Uterus (tissue), 4 donors: ENCODE data around the gene JPH4. TPM values are rescaled to one million over a fixed set of nuclear protein-coding genes. Genes with fewer than 3 reads are reported as not detected.

Source experiments
- DNase-seq, 2 donors: peaks; one replicate each; pipeline ENCODE4 v3.0.0-alpha.2; 2019 to 2020
- H3K27ac ChIP-seq, 2 donors: fragments of 200-600 bp; sonication (generic); 1 replicate in 1 of 2; 2 replicates in 1 of 2; pipeline ENCODE4 v1.5.1; 2016 to 2018
- H3K27me3 ChIP-seq, 2 donors: fragments of 200-600 bp; sonication (generic); one replicate each; pipeline ENCODE4 v1.5.1; 2018 to 2019; ENCODE audit warnings: control low read depth in 1 of 2
- H3K36me3 ChIP-seq, 2 donors: fragments of 200-600 bp; sonication (generic); one replicate each; pipeline ENCODE4 v1.5.1; 2019; ENCODE audit warnings: control low read depth in 1 of 2
- H3K4me1 ChIP-seq, 2 donors: fragments of 200-600 bp; sonication (generic); one replicate each; pipeline ENCODE4 v1.5.1; 2018 to 2019; ENCODE audit warnings: control low read depth in 1 of 2
- H3K4me3 ChIP-seq, 2 donors: fragments of 200-600 bp; sonication (generic); 1 replicate in 1 of 2; 2 replicates in 1 of 2; pipeline ENCODE4 v1.5.1; 2018 to 2019; ENCODE audit warnings: mild to moderate bottlenecking in 1 of 2
- H3K9me3 ChIP-seq, 2 donors: fragments of 200-600 bp; sonication (generic); one replicate each; pipeline ENCODE4 v1.5.1; 2019; ENCODE audit warnings: control low read depth in 1 of 2
- POLR2A ChIP-seq, 2 donors: fragments of 450-650 bp; IDR thresholded peaks; one replicate each; pipeline ENCODE4 v1.6.1; 2016; ENCODE audit warnings: antibody characterized with exemption in 2 of 2, mild to moderate bottlenecking in 1 of 2, moderate library complexity in 1 of 2
- intact Hi-C: fragments of 100-400 bp; cut with DNase I; formaldehyde crosslinking; loops from one replicate; pipeline ENCODE4 v1.15.1; 2023; ENCODE audit warnings: low total_unique reads
- total RNA-seq, 4 donors: library from RNA; depleted of rRNA in 3 of 4; stranded (reverse); fragments of >200 nt in 3 of 4; gene quantifications; one replicate each; pipeline versions ENCODE4 v1.1.0 to v1.2.4, GENCODE V29; 2014 to 2023
- TF ChIP-seq, protein P1 (sequence below), 4 experiments: fragments of 200-600 bp in 2 of 4; fragments of 450-650 bp in 2 of 4; sonication (generic) in 2 of 4; IDR thresholded peaks; one replicate each; pipeline ENCODE4 v1.5.1; 2016 to 2019; ENCODE audit warnings: antibody characterized with exemption in 4 of 4, mild to moderate bottlenecking in 2 of 4, moderate library complexity in 1 of 4
- donor health status: DM: yes; HTN: yes; CAD: no.

The JPH4 gene
- total RNA-seq, 4 donors from 2014 or later: 2.4 to 49.2 (median 19.9) TPM

DNA sequence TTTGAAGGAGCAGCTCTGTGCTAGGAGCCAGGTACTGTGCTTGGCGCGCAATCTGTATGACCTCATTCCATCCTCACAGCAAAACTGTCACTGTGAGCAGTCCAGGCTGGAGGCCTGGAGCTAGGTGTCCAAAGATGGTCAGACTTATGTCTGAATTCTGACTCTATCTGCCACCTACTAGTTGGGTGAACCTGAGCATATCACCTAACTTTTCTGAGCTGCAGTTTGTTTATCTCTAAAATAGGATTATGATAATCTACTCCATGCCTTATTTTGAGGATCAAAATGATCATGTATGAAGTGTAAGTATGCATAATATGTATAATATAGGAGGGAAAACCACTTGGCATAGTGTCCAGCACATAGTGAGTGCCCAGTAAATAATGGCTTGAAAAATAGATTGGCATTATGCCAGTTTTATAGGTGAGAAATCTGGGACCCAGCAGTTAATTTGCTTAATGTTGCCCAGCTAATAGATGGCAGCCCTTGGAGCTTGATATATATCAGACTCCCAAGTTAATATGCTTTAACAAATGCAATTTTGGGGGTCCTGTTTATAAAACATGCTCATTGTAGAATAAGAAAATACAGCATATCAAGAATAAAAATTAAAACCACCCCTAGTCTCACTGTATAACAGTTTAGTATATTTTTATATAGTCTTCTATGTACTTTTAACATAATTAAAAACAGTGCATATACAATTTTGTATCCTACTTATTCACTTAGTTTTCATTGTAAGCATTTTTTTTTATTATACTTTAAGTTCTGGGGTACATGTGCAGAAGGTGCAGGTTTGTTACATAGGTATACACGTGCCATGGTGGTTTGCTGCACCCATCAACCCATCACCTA is 4.5 kb upstream of the JPH4 start:
- DNase-seq: no peak
- Histone ChIP-seq H3K4me1 (no peaks in the 10 kb centered on the region), H3K27ac (no peak overlapping the region), H3K9me3 (no peaks in the 10 kb centered on the region), H3K27me3 (no peaks in the 10 kb centered on the region), H3K4me3 (no peak overlapping the region), H3K36me3 (no peaks in the 10 kb centered on the region)
- TF ChIP-seq POLR2A (IDR thresholded peaks at IDR 0.05): no peak
- TF ChIP-seq, protein P1, sequence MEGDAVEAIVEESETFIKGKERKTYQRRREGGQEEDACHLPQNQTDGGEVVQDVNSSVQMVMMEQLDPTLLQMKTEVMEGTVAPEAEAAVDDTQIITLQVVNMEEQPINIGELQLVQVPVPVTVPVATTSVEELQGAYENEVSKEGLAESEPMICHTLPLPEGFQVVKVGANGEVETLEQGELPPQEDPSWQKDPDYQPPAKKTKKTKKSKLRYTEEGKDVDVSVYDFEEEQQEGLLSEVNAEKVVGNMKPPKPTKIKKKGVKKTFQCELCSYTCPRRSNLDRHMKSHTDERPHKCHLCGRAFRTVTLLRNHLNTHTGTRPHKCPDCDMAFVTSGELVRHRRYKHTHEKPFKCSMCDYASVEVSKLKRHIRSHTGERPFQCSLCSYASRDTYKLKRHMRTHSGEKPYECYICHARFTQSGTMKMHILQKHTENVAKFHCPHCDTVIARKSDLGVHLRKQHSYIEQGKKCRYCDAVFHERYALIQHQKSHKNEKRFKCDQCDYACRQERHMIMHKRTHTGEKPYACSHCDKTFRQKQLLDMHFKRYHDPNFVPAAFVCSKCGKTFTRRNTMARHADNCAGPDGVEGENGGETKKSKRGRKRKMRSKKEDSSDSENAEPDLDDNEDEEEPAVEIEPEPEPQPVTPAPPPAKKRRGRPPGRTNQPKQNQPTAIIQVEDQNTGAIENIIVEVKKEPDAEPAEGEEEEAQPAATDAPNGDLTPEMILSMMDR (IDR thresholded peaks at IDR 0.05): no peak
- intact Hi-C loops: no loop called here

DNA sequence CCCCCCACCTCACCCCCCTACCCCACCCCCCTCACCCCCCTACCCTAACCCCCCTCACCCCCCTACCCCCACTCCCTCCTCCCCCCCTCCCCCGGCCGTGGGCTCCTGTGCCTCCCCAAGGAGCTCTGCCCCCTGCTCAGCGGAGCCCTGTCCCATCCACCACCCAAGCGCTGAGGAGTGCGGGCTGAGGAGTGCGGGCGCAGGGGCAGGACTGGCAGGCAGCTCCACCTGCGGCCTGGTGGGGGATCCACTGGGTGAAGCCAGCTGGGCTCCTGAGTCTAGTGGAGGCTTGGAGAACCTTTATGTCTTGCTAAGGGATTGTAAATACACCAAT is 2.3 kb upstream of the JPH4 start:
- Histone ChIP-seq H3K4me1 (no peaks in the 10 kb centered on the region), H3K27me3 (peaks cover 0 to 4% of the 10 kb centered on the region in 2 donors), H3K27ac (no peak overlapping the region), H3K9me3 (no peaks in the 10 kb centered on the region), H3K36me3 (no peaks in the 10 kb centered on the region), H3K4me3 (no peak overlapping the region)
- no peak for DNase-seq
- TF ChIP-seq, protein P1 (IDR thresholded peaks at IDR 0.05): no peak
- no peak for TF ChIP-seq POLR2A (IDR thresholded peaks at IDR 0.05)
- intact Hi-C loops: no loop called here

DNA sequence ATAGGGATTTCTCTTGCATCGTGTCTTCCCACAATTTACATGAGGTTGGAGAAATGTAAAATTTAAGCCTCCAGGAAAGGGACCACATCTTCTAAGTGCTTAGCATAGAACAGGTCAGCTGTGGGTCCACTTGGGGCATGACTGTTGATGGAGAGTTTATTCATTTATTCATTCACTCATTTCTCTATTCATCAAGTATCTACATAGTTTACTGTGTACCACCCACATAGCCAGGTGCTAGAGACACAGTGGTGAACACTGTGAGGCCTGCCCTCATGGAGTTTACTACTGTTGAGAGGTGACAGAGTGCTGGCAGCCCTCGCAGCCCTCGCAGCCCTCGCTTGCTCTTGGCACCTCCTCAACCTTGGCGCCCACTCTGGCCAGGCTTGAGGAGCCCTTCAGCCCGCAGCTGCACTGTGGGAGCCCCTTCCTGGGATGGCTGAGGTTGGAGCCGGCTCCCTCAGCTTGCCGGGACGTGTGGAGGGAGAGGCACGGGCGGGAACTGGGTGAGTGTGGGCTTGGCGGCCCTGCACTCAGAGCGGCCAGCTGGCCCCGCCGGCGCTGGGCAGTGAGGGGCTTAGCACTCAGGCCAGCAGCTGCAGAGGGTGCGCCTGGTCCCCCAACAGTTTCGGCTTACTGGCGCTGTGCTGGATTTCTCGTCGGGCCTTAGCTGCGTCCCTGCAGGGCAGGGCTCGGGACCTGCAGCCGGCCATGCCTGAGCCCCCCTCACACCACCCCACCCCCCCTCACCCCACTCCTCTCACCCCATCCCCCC is 1.7 kb upstream of the JPH4 start:
- DNase-seq: no peak
- H3K27ac ChIP-seq: no peak overlapping the region
- H3K36me3 ChIP-seq: no peaks in the 10 kb centered on the region
- H3K27me3 ChIP-seq: peaks cover 0 to 4% of the 10 kb centered on the region in 2 donors
- no peaks in the 10 kb centered on the region for H3K4me1 ChIP-seq
- TF ChIP-seq, protein P1 (IDR thresholded peaks at IDR 0.05): no peak
- no peak for TF ChIP-seq POLR2A (IDR thresholded peaks at IDR 0.05)
- intact Hi-C loops: no loop called here
- no peaks in the 10 kb centered on the region for H3K9me3 ChIP-seq
- no peak overlapping the region for H3K4me3 ChIP-seq

DNA sequence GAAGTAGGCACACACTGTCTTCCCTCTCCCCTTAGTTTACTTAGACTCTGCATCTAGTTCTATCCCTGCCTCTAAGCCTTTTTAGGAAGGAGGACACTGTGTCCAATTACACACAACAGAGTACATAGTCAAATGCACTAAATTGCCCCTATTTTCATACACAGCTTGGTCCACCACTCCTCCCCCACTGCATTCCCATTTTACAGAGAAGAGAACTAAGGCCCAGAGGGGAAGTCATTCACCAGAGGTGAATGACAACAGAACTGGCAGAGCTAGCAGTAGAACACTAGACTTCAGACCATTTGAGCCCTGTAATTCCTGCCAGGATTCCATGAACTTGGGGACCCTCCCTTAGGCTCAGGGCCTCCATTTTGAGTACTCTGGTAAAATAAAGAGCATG is 1.1 kb upstream of the JPH4 start:
- no peaks in the 10 kb centered on the region for H3K4me1 ChIP-seq
- H3K9me3 ChIP-seq: no peaks in the 10 kb centered on the region
- H3K36me3 ChIP-seq: no peaks in the 10 kb centered on the region
- H3K27me3 ChIP-seq: peaks cover 0 to 4% of the 10 kb centered on the region in 2 donors
- H3K27ac ChIP-seq: no peak overlapping the region
- H3K4me3 ChIP-seq: no peak overlapping the region
- no peak for TF ChIP-seq POLR2A (IDR thresholded peaks at IDR 0.05)
- TF ChIP-seq, protein P1 (IDR thresholded peaks at IDR 0.05): no peak
- no peak for DNase-seq
- intact Hi-C loops: no loop called here

DNA sequence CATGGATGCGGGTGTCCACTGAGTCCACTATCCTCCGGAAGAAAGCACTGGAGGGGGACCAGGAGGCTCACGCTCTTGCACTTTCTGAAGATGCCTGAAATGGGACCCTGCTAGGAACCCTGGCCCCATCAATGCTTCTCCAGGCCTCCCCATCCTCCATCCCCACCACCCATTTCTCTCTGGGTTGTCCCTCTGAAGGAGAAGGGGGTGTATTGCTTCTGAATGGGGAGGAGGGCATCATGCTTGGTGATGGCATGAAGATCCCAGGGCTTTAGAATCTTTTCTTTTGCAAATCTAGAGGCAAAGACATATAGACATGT is 681 bp upstream of the JPH4 start:
- DNase-seq: no peak
- peaks cover 0 to 4% of the 10 kb centered on the region in 2 donors for H3K27me3 ChIP-seq
- H3K27ac ChIP-seq: peak overlapping the region; percentile 73 to 76
- no peaks in the 10 kb centered on the region for H3K9me3 ChIP-seq
- TF ChIP-seq, protein P1 (IDR thresholded peaks at IDR 0.05): no peak
- TF ChIP-seq POLR2A (IDR thresholded peaks at IDR 0.05): no peak
- intact Hi-C loops: no loop called here
- no peak overlapping the region for H3K4me3 ChIP-seq
- H3K36me3 ChIP-seq: no peaks in the 10 kb centered on the region
- H3K4me1 ChIP-seq: no peaks in the 10 kb centered on the region
